Erythroblast (primary cell): ENCODE measurements around the gene ZMYND8.

Experiments
- DNase-seq, 2 experiments: peaks; one replicate each; lab custom pipeline; 2025; lab: John Stamatoyannopoulos, UW
- GATA1 ChIP-seq: IDR thresholded peaks from 2 replicates; pipeline ENCODE4 v1.6.1; 2011; ENCODE audit warnings: low read depth, mild to moderate bottlenecking, control low read depth, low read length, moderate library complexity
- POLR2A ChIP-seq: IDR thresholded peaks from 2 replicates; pipeline ENCODE4 v1.6.1; 2011; ENCODE audit warnings: mild to moderate bottlenecking, low read length

ZMYND8 gene

DNA sequence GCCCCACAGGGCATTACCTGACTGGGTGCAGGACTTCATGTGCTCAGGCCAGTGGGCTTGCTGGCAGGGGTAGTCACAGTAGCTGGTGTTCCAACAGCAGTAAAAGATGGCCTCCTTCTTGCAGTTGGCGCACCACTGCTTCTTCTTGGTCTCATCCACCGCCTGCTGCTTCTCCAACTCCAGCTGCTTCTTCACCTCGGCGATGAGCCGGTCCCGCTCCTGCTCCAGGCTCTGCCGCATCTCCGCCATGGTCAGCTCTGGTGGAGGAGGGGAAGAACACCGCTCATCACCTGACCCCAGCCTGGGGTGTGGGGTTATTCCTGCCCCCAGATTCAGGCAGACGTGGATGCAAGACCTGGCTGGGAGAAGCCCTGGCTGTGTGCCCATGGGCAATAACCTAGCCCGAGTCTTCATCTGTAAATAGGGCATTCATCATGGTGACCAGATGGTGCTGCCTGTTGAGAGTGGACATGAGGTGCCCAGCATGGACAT is 132.2 kb downstream of the ZMYND8 start:
- DNase-seq, result no peak
- TF ChIP-seq POLR2A (no peak), GATA1 (no peak)

DNA sequence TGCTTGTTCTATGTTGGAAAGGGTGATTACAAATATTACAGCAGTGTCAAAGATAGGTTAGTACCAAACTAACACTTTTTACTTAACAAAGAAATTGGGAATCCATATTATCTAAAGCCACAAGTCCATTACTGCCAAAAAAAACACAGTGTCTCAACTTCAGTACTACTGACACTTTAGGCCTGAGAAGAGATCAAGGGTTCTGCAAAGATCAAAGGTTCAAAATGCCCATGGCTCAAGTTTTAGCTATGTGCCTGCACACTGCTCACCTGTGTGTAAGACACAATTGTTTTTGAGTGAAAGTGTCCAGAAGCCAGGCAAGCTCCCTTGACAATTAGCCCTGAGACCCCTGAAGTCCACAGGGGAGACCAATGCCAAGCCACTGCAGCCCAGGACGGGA is 132.6 kb downstream of the ZMYND8 start:
- no peak for TF ChIP-seq GATA1
- TF ChIP-seq POLR2A, result no peak
- DNase-seq, result no peak

DNA sequence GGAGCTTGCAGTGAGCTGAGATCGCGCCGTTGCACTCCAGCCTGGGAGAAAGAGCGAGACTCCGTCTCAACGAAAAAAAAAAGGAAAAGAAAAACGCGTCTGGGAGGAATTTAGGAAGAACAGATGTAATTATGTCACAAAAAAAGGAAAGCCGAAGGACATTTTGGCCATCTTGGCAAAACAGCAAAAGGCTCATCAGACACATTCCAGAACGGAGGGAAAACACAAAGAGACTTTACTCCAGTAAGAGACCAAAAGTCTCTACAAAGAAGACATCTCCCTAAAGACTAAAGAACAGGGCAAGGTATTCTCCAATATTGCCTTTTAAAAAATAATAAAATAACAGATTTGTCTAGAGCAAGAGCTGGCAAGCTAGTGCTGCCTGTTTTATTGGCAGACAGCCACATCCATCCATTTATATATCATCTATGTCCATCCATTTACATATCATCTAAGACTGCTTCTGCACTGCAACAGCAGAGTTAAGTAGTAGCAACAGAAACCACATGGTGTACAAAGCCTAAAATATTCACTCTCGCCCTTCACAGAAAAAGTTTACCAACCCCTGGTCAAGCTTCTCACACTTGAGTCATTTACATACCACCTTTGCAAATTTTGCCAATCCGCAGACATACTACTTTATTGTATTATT is 133.9 kb downstream of the ZMYND8 start:
- TF ChIP-seq POLR2A (no peak), GATA1 (no peak)
- no peak for DNase-seq

DNA sequence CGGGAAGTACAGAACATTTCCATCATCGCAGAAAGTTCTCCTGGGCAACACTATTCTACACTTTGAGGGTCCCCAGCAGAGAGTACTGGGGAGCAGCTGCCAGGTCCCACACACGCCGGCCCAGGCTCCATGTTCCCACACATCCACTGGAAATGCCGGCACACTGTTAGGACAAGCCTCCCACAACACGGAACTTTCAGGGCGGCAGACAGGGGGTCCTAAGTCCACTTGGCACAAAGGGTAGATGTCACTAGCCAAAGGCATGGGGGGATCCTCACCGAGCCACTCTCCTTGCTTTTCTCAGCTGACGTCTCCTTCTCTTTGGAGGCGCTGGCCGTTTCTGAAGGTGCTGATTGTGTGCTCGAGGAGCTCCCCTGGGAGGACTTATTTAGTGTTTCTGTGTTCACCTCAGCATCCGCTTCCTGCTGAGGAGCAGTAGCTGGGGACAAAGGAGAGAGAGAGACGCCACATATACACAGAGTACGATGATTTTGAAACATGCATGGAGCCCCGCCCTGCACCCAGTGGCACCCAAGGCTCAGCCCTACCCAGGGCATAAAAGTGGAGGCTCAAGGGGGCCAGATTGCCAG is 135.4 kb downstream of the ZMYND8 start:
- no peak for TF ChIP-seq GATA1
- TF ChIP-seq POLR2A, result no peak
- no peak for DNase-seq

DNA sequence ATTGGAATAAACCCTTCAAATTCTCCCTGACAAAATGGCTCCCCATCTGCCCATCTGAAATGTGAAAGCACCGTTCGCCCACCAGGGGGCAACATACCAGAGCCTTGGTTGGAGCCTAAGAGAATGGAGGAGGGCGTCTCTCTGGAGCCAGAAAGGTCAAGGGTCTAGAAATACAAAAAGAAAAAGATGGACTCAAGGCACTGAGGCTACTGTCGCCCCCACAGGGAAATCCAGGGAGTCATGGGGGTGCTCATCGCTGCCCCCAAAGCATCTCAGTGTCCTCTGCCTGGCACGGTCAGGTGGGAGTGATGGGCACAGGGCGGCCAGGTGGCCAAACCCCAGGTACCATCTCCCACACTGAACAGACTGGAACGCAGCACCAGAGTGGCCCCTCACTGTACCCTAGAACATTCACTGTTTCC is 136.3 kb downstream of the ZMYND8 start:
- no peak for TF ChIP-seq GATA1
- no peak for TF ChIP-seq POLR2A
- DNase-seq, result peak; percentile 66 to 70

DNA sequence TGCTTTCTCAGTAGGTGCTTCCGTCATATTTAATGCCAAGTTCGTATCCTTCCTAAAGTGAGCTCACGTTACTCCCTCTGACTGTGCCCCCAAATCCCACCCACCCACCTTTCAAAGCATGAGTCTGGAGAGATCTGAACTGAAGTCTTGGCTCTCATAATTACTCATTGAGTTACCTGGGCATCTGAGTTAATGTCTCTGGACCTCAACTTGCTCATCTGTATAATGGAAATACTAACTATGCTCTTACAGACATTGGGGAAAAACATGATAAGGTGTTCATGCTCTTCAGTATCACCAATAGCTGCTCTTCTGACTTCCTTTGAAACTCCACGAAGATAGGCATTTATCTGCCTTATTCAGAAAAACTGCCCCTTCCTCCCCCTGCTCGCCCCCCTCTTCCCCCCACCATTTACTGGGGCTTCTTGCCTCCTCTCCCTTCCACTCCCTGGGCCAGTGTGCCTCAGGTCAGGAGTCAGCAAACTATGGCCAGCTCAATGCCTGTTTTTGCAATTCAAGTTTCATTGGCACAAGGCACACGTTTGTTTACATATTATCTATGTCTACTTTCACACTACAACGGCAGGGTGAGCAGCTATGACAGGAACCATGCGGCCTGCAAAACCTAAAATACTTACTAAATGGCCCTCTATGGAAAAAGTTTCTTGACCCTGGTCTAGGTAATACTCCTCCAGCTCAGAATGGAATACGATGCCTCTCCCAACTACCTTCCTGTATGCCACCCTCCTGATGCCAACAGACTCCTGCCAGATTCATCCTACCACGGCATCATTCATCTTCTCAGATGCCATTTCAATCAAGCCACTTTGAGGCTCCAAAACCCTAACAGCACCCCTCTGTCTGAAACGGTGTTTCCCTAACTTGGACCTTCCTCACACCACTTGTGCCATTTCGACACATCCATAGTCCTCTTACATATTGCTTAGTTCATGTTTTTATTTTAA is 138.7 kb downstream of the ZMYND8 start:
- DNase-seq, result no peak
- TF ChIP-seq GATA1 (no peak), POLR2A (no peak)

DNA sequence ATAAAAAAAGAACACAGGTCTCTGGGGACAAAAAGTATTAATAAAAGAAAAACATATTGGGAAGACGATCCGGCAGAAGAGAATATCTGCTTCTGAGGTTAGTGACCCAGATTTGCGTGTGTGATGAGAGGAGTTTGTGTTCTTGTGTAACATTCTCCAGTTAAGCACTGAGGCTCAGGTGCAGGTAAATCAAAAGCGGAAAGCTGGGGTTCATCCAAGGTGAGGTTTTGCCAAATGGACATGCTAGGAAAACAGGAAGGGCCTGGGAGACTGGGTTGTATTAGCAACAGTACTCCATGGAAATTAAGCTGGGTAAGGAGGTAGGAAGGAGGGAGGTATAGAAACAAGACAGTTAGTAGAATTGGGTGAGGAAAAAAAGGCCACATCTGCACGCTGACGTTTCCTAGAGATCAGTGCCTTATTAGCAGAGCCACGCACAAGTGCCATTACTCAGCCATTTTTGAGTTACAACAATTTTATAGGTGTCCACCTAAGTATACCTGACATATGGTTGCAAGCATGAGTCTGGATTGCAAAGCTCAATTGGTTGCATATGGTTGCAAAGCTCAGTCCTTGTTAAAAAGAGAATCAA is 139.6 kb downstream of the ZMYND8 start:
- no peak for DNase-seq
- TF ChIP-seq GATA1 (no peak), POLR2A (no peak)

DNA sequence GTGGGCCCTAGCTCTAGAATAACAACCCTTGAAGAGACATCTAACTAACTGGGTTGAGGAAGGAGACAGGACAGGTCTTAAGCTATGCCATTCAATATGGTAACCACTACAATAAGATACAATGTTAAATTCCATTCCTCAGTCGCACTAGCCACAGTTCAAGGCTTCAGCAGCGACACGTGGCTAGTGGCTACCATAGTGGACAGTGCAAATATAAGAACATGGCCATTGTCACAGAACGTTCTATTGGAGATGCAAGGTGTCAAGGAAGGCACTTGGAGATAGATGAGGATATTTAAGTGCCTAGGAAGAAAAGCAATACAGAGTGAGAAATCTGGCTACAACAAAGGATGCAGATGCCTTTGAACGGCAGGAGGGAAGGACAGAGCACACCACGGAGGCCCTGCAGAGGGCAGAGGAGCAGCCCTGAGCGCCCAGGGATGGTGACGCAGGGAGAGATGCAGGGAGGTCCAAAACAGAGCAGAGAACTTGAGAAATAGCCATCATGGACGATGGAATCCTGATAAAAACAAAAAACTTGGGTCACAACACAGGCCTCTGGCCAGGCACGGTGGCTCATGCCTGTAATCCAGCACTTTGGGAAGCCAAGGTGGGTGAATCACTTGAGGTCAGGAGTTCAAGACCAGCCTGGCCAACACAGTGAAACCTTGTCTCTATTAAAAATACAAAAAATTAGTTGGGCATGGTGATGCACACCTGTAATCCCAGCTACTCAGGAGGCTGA is 140.7 kb downstream of the ZMYND8 start:
- no peak for TF ChIP-seq POLR2A
- TF ChIP-seq GATA1, result no peak
- DNase-seq, result no peak

DNA sequence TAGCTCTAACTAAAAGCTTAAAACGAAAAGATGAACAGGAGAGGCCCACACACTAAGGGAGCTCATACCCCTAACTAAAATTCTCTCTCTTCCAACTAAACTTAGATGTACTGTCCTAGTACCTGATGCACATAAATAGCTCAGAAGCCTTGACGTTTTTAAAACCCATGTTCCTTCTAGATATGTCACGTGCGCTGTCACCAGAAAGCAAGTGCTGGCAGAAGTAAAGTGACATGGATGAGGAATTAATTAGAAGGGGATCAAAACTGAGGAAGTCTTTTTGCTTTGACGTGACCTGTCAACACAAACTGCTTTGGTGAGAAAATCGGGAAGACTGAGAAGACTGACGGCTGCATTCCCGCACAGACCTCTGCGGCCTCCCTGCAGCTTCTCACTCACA is 142.5 kb downstream of the ZMYND8 start:
- no peak for TF ChIP-seq POLR2A
- no peak for TF ChIP-seq GATA1
- no peak for DNase-seq

DNA sequence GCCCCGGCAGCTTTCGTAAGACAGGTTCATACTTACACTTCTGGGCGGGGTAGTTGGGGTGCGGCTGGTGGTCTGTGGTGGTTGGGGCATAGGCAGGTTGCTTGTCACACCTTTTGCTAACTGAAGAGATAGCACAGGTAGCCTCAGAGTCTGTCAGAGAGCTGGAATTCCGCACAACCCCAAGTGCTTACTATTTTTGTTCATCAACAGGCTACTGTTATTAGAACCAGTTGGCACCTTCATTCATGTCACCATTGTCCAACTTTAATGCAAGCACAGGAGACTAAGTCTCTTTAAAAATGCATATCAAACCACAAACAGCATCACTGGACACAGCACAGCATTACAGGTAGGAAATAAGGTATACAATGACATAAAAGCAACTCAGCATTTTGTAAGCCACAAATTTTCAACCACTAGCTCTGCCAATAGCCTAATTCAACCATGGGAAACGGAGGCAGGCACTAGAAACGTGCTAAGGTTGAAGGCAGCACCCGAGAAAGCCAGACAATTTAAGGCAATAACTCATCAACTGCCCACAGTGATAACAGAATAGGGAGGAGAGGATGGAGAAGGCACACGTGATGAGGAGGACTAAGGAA is 143.8 kb downstream of the ZMYND8 start:
- TF ChIP-seq POLR2A (no peak), GATA1 (no peak)
- DNase-seq, result no peak

DNA sequence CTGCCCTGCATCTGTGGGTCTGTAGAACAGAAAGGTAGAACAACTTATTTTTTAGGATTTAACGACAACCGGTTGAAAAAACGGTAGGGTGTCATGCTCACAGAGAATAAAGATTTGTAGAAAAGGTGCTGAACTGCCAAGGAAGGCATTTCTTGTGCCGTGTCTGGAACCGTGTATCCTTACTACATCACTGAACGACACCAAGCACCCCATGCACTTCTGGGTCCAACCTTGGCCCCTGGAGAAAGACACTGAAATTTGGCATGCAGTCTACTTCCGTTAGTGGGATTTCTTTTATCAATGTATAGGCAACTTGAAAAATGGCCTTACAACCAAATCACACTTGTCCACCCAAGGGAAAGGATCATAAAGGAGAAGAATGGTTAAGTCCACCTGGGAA is 145.5 kb downstream of the ZMYND8 start:
- TF ChIP-seq POLR2A, result no peak
- TF ChIP-seq GATA1, result no peak
- DNase-seq, result no peak

DNA sequence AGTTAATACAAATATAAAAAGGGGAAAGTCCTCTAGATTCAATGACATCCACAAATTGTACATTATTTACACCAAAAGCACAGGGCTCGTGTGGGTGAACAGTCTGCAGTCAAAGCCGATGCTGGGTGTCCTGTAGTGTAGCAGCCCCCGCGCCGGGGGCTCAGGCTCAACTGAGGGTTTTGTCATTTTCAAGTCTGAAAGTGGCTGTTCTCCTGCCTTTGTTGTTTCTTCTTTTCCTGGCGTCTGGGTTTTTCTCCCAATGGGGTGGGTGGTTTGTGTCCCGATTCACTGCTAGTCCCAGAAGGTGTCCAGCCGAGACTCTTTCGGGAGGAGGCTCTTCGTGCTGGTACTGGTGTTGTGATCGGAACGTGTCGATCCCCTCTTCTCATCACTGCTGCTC is 146.0 kb downstream of the ZMYND8 start:
- no peak for DNase-seq
- TF ChIP-seq GATA1, result no peak
- no peak for TF ChIP-seq POLR2A

DNA sequence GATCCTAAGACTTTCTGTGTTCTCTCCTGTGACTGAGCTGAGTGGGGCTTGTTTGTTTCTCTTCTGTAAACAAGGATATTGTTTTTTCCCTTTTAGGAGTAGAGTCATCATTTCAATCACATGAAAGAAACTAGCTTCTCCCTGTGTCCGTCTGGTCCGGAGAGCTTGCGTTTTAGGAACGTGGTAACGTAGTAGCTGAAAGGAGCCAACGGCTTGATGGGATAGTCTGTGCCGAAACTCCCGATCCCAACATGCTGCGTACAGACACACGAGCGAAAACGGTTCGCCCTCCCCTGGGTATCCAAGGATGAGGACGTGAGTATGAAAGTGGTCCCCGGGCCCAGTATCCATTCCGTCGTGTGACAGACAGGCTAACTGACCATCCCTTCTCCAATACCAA is 146.5 kb downstream of the ZMYND8 start:
- TF ChIP-seq GATA1 (no peak), POLR2A (no peak)
- no peak for DNase-seq
